Colonic mucosa (tissue), 4 donors: Measurements from ENCODE around the gene EXOC2. TPM values are rescaled to one million over a fixed set of nuclear protein-coding genes. Genes with fewer than 3 reads are reported as not detected.

ENCODE experiments used
- DNase-seq: peaks from one replicate; pipeline ENCODE4 v3.0.0-alpha.2; 2020
- H3K27ac ChIP-seq: fragments of 200-600 bp; one replicate; pipeline ENCODE4 v1.8.0; 2021
- H3K27me3 ChIP-seq: fragments of 200-600 bp; one replicate; pipeline ENCODE4 v1.8.0; 2021
- H3K36me3 ChIP-seq: fragments of 200-600 bp; one replicate; pipeline ENCODE4 v1.8.0; 2021
- H3K4me1 ChIP-seq: fragments of 200-600 bp; one replicate; pipeline ENCODE4 v1.8.0; 2021; ENCODE audit warnings: mild to moderate bottlenecking
- H3K4me3 ChIP-seq: fragments of 200-600 bp; one replicate; pipeline ENCODE4 v1.8.0; 2021
- H3K9ac ChIP-seq, 2 donors: one replicate each; pipeline ENCODE4 v1.7.0; 2013; ENCODE audit warnings: control low read depth in 2 of 2, low read depth in 2 of 2, low read length in 2 of 2
- H3K9me3 ChIP-seq: fragments of 200-600 bp; one replicate; pipeline ENCODE4 v1.8.0; 2021
- CTCF ChIP-seq: fragments of 200-600 bp; IDR thresholded peaks from one replicate; pipeline ENCODE4 v1.8.0; 2022; ENCODE audit warnings: antibody characterized with exemption, mild to moderate bottlenecking
- intact Hi-C: fragments of 100-400 bp; cut with DNase I; formaldehyde crosslinking; loops from one replicate; pipeline ENCODE4 v1.14.1; 2022
- total RNA-seq, 2 donors: library from RNA; stranded (reverse); fragmentation: NEBNext Ultra II Directional in 1 of 2; extraction: Animal tissue kit (Norgen Biotek cat#: 25700) in 1 of 2; gene quantifications; one replicate each; pipeline ENCODE4 v1.2.1, GENCODE V29; 2021
- donor health status: healthy.
- donor health status: DM: no; HTN: no; CAD: no.
- donor health status: DM: no; HTN: no; CAD: no.

Gene EXOC2
- total RNA-seq, 2 donors from 2014 or later = 18.3 to 19.6 TPM

GRCh38 chr6:708237-708598, 15.3 kb upstream of the EXOC2 start:
- peaks cover 4% of the 10 kb centered on the region for H3K4me1 ChIP-seq
- DNase-seq = no peak
- no peak for TF ChIP-seq CTCF
- intact Hi-C loops = no loop called here
- no peak overlapping the region for H3K4me3 ChIP-seq
- H3K9me3 ChIP-seq = no peaks in the 10 kb centered on the region
- H3K27ac ChIP-seq = peak overlapping the region; percentile 11
- no peaks in the 10 kb centered on the region for H3K27me3 ChIP-seq
- H3K36me3 ChIP-seq = no peaks in the 10 kb centered on the region
- no peak overlapping the region for H3K9ac ChIP-seq

GRCh38 chr6:707576-708236, 14.8 kb upstream of the EXOC2 start:
- Histone ChIP-seq H3K27ac (peak overlapping the region; percentile 11), H3K36me3 (no peaks in the 10 kb centered on the region), H3K4me1 (peaks cover 4% of the 10 kb centered on the region), H3K4me3 (no peak overlapping the region), H3K9ac (peak overlapping the region in 1 of 2 donors; percentile 6), H3K9me3 (no peaks in the 10 kb centered on the region), H3K27me3 (no peaks in the 10 kb centered on the region)
- intact Hi-C loops = no loop called here
- no peak for DNase-seq
- no peak for TF ChIP-seq CTCF

- Histone ChIP-seq H3K27ac (no peak overlapping the region), H3K4me3 (no peak overlapping the region), H3K27me3 (no peaks in the 10 kb centered on the region), H3K9ac (no peak overlapping the region), H3K9me3 (no peaks in the 10 kb centered on the region), H3K36me3 (no peaks in the 10 kb centered on the region), H3K4me1 (peaks cover 3% of the 10 kb centered on the region)
- DNase-seq = no peak
- intact Hi-C loops = no loop called here
- TF ChIP-seq CTCF = no peak
Observed at GRCh38 chr6:706819-707381, 14.0 kb upstream of the EXOC2 start.

- Histone ChIP-seq H3K4me3 (no peak overlapping the region), H3K9me3 (no peaks in the 10 kb centered on the region), H3K27ac (no peak overlapping the region), H3K27me3 (no peaks in the 10 kb centered on the region), H3K4me1 (no peaks in the 10 kb centered on the region), H3K36me3 (no peaks in the 10 kb centered on the region), H3K9ac (no peak overlapping the region)
- intact Hi-C loops = no loop called here
- no peak for TF ChIP-seq CTCF
- DNase-seq = no peak
Observed at GRCh38 chr6:706146-706545, 13.2 kb upstream of the EXOC2 start.

GRCh38 chr6:705047-705446, 12.1 kb upstream of the EXOC2 start:
- H3K4me3 ChIP-seq = no peak overlapping the region
- H3K9me3 ChIP-seq = no peaks in the 10 kb centered on the region
- no peak for DNase-seq
- no peak overlapping the region for H3K9ac ChIP-seq
- no peaks in the 10 kb centered on the region for H3K27me3 ChIP-seq
- no peaks in the 10 kb centered on the region for H3K36me3 ChIP-seq
- intact Hi-C loops = no loop called here
- no peaks in the 10 kb centered on the region for H3K4me1 ChIP-seq
- no peak overlapping the region for H3K27ac ChIP-seq
- TF ChIP-seq CTCF = no peak
